PFSK-1 (cell line): Measurements from ENCODE around the gene KCNK10.

Source experiments
- FOXP2 ChIP-seq: optimal IDR thresholded peaks from 2 replicates; pipeline ENCODE3; 2011; ENCODE audit warnings: borderline replicate concordance, control low read depth, inconsistent platforms; ENCODE audit not compliant: insufficient read depth; ENCODE audit errors: extremely low read length, extremely low read depth
- POLR2AphosphoS5 ChIP-seq: IDR thresholded peaks from 2 replicates; pipeline ENCODE4 v1.6.1; 2012; ENCODE audit warnings: low read depth, mild to moderate bottlenecking, control low read depth, low read length, moderate library complexity
- REST ChIP-seq, 2 experiments: IDR thresholded peaks; 2 replicates each; pipeline versions ENCODE4 v1.6.1 to v1.8.0; 2011 to 2012; ENCODE audit warnings: low read depth in 2 of 2, low read length in 2 of 2, control low read depth in 1 of 2, inconsistent platforms in 1 of 2, mild to moderate bottlenecking in 1 of 2, moderate library complexity in 1 of 2; ENCODE audit not compliant: insufficient read depth in 1 of 2
- SIN3A ChIP-seq: IDR thresholded peaks from 2 replicates; pipeline ENCODE4 v1.6.1; 2012; ENCODE audit warnings: mild to moderate bottlenecking, low read length, moderate library complexity, borderline replicate concordance; ENCODE audit not compliant: insufficient read depth
- TAF1 ChIP-seq: IDR thresholded peaks from 2 replicates; pipeline ENCODE4 v1.6.1; 2012; ENCODE audit warnings: low read length, control low read depth, borderline replicate concordance; ENCODE audit not compliant: insufficient read depth

Gene KCNK10

GRCh38 chr14:88258021-88258420 lies 65.0 kb downstream of the KCNK10 start:
- TF ChIP-seq REST (IDR thresholded peaks at IDR 0.05; ENCODE audit: insufficient read depth in 1 of 2, low read depth in 2 of 2, low read length in 2 of 2) = no peak
- TF ChIP-seq FOXP2 = no peak
- no peak for TF ChIP-seq TAF1
- TF ChIP-seq POLR2AphosphoS5 = no peak

GRCh38 chr14:88256997-88257950 lies 65.8 kb downstream of the KCNK10 start:
- TF ChIP-seq TAF1 = no peak
- no peak for TF ChIP-seq FOXP2
- no peak for TF ChIP-seq POLR2AphosphoS5
- no peak for TF ChIP-seq SIN3A
- TF ChIP-seq REST (IDR thresholded peaks at IDR 0.05; ENCODE audit: insufficient read depth in 1 of 2, low read depth in 2 of 2, low read length in 2 of 2) = no peak

- TF ChIP-seq SIN3A (no peak), FOXP2 (no peak)
Measured at GRCh38 chr14:88255798-88256197, 67.3 kb downstream of the KCNK10 start.

- TF ChIP-seq FOXP2 (no peak), REST (IDR thresholded peaks at IDR 0.05; ENCODE audit: insufficient read depth in 1 of 2, low read depth in 2 of 2, low read length in 2 of 2) (no peak), TAF1 (no peak), POLR2AphosphoS5 (no peak), SIN3A (no peak)
Measured at GRCh38 chr14:88255196-88255595, 67.9 kb downstream of the KCNK10 start.

GRCh38 chr14:88252498-88252897 lies 70.6 kb downstream of the KCNK10 start:
- TF ChIP-seq POLR2AphosphoS5 (no peak), REST (IDR thresholded peaks at IDR 0.05; ENCODE audit: insufficient read depth in 1 of 2, low read depth in 2 of 2, low read length in 2 of 2) (no peak), SIN3A (no peak), FOXP2 (no peak), TAF1 (no peak)
